NCI-H2081 treated with DMSO at 0.1 percent for 48 hours (cell line): ENCODE measurements around the gene TTC27.
A peak's percentile ranks its signal among the peaks of the same experiment; 100 is the strongest.

Experiments used
- DNase-seq: peaks from one replicate; lab custom pipeline; 2025; lab: John Stamatoyannopoulos, UW

TTC27 gene

DNA sequence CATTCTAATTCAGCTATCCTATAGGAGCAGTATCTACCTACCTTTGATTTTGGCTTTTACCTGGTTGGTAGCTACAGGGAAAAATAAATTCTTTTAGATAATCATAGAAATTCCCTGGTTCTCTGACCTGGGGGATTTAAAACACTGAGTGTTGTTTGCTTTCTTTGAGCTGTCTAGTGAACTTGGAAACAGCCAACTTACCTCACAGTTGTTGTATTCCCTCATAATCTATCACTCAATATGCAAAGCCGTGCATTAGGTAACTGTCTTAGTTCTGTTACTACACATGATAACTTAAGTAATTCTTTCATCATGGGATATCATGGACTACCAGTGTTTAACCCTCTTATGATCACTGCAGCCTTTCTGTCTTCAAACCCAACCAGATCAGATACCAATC lies 127.8 kb downstream of the TTC27 start:
- DNase-seq = no peak

- DNase-seq = no peak
Observed at GRCh38 chr2:32756074-32756727, 128.4 kb downstream of the TTC27 start.

GRCh38 chr2:32758232-32758631 lies 130.4 kb downstream of the TTC27 start:
- no peak for DNase-seq

GRCh38 chr2:32760628-32761027 lies 132.8 kb downstream of the TTC27 start:
- DNase-seq = no peak

GRCh38 chr2:32768387-32769174 lies 140.7 kb downstream of the TTC27 start:
- no peak for DNase-seq

DNA sequence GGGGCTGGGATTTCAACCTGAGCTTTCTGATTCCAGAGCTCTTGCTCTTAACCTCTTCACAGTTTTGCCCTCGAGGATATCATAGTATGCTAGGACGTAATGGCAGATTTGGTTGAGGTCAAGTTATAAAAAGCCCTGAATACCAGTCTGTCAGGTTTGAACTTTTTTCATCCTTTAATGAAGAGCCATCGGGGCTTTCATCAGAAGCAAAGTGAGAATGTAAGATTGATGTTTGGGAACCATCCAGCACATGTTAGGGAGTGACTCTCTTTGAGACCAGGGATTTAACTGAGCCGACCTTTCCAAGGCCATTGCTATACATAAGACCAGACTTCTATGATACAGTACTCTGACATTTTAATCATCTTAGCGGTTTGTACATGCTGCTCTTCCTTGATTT lies 142.5 kb downstream of the TTC27 start:
- no peak for DNase-seq

GRCh38 chr2:32772638-32773447 lies 145.0 kb downstream of the TTC27 start:
- peak; percentile 29 for DNase-seq

GRCh38 chr2:32773448-32773808 lies 145.6 kb downstream of the TTC27 start:
- DNase-seq = no peak

GRCh38 chr2:32775954-32776353 lies 148.1 kb downstream of the TTC27 start:
- DNase-seq = no peak

DNA sequence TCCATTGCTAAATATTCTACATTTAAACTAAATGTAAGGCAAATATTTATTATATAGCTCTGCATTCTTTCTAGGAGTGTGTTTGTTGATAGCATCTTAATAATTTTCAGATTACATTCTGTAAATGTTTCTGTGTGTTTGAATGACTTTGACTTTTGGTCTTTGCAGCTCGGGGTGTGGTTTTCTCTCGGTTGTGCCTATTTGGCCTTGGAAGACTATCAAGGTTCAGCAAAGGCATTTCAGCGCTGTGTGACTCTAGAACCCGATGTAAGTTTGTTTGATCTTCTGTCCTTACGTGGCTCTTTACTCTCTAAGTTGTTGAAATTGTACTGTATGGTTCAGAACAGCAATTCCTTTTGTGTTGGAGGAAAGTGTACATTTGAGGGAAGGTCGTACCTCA lies 149.9 kb downstream of the TTC27 start:
- no peak for DNase-seq

- DNase-seq = no peak
Observed at GRCh38 chr2:32780961-32781360, 153.1 kb downstream of the TTC27 start.

DNA sequence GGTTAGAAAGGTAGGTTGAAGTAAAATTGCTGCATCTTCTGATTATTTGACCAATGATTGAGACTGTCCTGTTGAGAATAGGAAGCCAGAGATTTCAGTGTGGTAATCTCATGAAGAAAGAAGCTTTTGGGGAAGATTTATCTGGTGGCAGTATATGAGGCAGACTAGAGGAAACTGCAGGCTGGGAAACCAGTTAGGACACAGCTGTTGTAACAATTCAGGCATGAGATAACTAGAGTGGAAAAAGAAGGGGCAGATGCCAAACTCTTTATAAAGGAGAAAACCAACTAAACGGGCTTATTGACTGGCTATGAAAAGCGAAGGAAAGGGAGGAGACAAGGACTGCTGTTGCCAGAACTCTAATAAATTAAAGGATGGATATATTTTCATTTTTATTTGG lies 155.6 kb downstream of the TTC27 start:
- no peak for DNase-seq

DNA sequence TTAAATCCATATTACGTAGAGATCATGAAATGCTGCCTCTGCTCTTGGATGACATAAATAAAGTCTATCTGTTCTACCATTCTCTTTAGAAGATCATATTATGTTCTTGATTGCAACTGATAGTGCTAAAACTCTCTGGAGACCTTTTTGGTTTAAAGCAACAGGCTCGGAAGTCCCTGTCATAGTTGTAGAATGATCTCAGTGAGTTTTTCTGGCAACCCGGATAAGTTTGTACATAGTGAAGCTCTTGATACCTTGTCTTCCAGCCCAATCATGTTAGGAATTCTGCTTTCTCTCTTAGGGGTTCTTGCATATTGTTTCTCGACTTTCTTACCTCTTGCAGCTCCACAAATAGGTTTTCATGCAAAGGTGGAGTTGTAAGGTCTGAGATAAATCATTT lies 156.1 kb downstream of the TTC27 start:
- DNase-seq = no peak

DNA sequence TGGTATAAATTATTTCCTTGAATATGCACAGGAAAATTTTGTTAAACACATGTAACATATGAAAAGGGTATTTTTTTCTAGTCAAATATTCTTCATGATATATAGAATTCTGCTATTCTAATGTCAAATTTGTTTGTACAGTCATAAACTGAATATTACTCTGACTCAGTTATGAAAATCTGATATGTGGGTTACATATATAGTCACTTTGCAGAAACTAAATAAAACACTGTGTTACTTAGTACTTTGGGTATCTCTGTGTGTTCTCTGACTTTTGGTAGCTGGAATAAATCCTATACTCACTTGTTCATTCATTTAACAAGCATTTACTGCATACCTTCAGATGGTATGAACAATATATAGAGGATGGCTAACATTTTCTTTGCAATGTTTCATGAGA lies 159.4 kb downstream of the TTC27 start:
- no peak for DNase-seq

DNA sequence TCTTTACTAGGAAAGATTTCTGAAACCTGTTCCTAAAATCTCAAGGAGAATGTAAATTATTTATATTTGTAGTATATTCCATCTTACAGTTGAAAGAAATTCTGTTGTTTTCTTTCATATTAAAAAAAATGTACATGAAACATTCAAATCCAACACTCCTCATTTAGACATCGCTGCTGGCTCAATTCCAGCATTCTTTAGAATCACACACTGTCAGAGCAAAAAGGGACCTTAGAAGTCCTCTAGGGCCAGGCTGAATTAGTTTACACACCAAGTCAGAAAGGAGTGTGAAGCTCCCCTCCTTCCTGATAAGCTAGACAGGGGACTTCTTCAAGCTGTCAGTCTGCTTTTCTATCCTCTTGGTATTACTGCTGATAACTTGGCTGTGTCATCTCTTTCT lies 160.3 kb downstream of the TTC27 start:
- DNase-seq = no peak

- DNase-seq = no peak
Observed at GRCh38 chr2:32792416-32792815, 164.6 kb downstream of the TTC27 start.

GRCh38 chr2:32798829-32799228 lies 171.0 kb downstream of the TTC27 start:
- DNase-seq = no peak

DNA sequence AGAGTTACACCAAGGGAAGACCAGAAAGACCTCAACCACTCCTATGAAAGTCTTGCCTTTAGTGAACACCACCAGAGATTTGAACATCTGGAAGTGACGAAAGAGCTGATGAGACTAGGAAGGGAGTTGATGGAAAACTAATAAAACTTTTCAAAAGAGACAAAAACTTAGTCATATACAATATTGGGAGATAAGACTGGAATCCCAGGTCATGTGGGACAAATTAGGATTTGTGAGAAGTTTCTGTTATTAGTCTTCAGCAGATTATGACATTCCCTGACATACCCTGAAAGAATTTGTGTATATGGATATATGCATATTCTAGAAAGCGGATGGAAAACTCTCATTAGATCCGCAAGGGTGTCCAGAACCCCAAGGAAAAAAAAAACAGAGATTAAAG lies 173.9 kb downstream of the TTC27 start:
- no peak for DNase-seq

DNA sequence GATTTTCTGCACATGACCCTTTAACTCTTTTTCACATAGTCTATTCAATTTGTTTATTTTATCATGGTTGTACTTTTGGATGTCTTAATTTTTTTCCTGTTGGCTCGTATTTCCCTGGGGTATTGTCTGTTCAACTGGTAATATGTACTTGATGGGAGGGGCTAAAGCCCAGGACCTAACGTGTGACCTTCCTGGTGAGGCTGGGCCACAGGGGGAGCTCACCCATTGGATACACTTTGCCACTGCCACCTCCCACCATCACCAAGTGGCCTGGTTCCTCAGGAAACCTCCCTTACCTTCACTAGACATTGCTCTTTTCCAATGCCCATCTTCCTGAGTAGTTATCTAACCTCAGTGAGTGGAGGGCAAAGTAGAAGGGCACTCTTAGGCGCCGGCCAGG lies 175.0 kb downstream of the TTC27 start:
- no peak for DNase-seq

DNA sequence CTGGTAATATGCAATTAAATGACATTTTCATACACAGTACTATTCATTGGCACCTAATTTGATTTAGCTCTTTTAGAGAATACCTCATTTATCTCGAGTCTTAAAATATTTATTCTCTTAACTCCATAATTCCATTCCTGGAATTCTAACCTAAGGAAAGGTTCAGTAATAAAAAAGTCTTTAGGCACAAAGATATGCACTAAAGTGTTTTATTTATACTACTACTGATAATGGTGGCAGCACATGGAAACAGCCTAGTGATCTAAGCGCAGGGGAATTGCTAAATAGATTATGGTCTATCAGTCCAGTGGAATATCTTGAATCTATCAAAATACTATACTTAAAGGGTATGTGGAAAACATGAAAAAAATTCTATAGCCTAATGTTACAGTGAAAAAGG lies 176.4 kb downstream of the TTC27 start:
- DNase-seq = no peak

DNA sequence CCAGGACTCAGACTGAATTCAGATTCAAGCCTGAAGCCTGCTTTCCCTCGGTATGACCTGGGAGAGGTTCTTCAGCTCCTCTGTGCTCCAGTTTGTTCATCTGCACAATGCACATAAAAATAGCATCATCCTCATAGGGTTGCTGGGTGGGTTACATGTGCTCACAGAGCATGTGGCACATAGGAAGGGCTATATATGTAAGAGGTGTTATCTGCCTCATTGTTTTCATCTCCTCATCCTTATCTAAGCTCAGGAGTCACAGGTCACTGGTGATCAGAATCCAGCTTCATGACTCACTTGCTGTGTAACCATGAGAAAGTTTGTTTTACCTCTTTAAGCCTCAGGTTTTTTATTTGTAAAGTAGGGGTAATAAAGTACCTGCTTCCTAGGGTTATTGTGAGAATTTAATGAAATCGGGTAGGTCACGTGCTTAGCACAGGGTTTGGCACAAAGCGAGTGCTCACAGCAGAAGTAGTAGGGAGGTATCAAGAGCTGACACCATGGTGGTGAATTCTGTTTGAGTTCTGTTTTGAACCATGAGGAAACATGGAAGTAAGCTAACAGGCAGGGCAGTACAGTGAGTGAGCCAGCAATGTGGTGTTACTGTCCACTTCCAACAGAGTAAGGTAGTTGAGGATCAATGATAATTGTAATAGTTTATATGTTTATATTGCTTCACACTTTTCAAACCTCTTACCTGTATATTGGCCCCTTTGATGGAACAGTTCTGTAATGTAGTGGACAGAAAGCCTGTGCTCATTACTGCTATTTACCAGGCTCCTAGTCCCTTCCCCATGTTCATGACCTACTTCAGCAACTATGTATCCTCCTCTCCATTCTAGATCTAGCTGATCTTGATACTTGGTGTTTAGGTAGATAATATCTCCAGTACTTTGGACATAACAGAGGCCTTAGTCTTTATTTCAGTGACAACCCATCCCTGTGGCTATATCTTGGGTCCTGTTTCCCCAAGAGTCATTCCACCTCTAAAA lies 177.6 kb downstream of the TTC27 start:
- DNase-seq = no peak

GRCh38 chr2:32806857-32807256 lies 179.0 kb downstream of the TTC27 start:
- no peak for DNase-seq
